ENCODE measurements around the gene ERMARD.

Gene ERMARD

DNA sequence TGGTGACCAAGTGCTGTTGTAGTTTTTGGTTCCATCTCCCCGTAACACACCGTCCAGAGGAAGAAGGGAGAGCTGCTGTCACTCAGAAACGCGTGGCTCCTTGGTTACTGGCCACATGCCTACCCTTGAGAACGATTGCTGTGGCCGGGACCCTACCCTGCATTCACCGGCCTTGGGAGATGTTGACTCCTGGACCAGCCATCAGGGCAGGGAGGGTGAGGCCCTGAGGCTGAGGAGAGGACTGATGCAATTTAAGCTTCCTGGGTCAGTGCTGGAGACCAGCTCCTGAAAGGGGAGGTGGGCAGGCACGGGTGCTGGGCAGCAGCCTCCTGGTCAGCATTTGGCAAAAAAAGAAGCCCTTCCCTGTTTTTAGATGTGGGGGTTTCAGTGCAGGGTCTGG is 31.5 kb downstream of the ERMARD start:
- no peaks in the 10 kb centered on the region for H3K27me3 ChIP-seq (ENCODE audit: control insufficient read depth in 1 of 2, insufficient read depth in 2 of 2, low read length in 2 of 2)
- H3K4me3 ChIP-seq (ENCODE audit: low read depth in 1 of 2, low read length in 2 of 2): no peak overlapping the region
- no peak overlapping the region for H3K9ac ChIP-seq (ENCODE audit: low read depth in 1 of 2, low read length in 2 of 2)
- H3K36me3 ChIP-seq (ENCODE audit: control insufficient read depth in 1 of 2, insufficient read depth in 2 of 2, low read length in 2 of 2): peaks cover 6 to 19% of the 10 kb centered on the region in 2 donors
- no peaks in the 10 kb centered on the region for H3K9me3 ChIP-seq (ENCODE audit: control insufficient read depth in 1 of 2, low read length in 2 of 2)
- no peak overlapping the region for H3K27ac ChIP-seq (ENCODE audit: low read depth, low read length)
- H3K4me1 ChIP-seq (ENCODE audit: control insufficient read depth in 1 of 2, insufficient read depth in 2 of 2, low read length in 2 of 2): no peaks in the 10 kb centered on the region

- no peaks in the 10 kb centered on the region for H3K9me3 ChIP-seq (ENCODE audit: control insufficient read depth in 1 of 2, low read length in 2 of 2)
- peaks cover 6 to 19% of the 10 kb centered on the region in 2 donors for H3K36me3 ChIP-seq (ENCODE audit: control insufficient read depth in 1 of 2, insufficient read depth in 2 of 2, low read length in 2 of 2)
- no peak overlapping the region for H3K9ac ChIP-seq (ENCODE audit: low read depth in 1 of 2, low read length in 2 of 2)
- H3K4me3 ChIP-seq (ENCODE audit: low read depth in 1 of 2, low read length in 2 of 2): no peak overlapping the region
- no peaks in the 10 kb centered on the region for H3K4me1 ChIP-seq (ENCODE audit: control insufficient read depth in 1 of 2, insufficient read depth in 2 of 2, low read length in 2 of 2)
- H3K27me3 ChIP-seq (ENCODE audit: control insufficient read depth in 1 of 2, insufficient read depth in 2 of 2, low read length in 2 of 2): no peaks in the 10 kb centered on the region
- no peak overlapping the region for H3K27ac ChIP-seq (ENCODE audit: low read depth, low read length)
These were observed 32.0 kb downstream of the ERMARD start for GRCh38 chr6:169783401-169783800.

GRCh38 chr6:169783971-169784820 is 32.8 kb downstream of the ERMARD start:
- no peaks in the 10 kb centered on the region for H3K9me3 ChIP-seq (ENCODE audit: control insufficient read depth in 1 of 2, low read length in 2 of 2)
- H3K36me3 ChIP-seq (ENCODE audit: control insufficient read depth in 1 of 2, insufficient read depth in 2 of 2, low read length in 2 of 2): peaks cover 6 to 12% of the 10 kb centered on the region in 2 donors

DNA sequence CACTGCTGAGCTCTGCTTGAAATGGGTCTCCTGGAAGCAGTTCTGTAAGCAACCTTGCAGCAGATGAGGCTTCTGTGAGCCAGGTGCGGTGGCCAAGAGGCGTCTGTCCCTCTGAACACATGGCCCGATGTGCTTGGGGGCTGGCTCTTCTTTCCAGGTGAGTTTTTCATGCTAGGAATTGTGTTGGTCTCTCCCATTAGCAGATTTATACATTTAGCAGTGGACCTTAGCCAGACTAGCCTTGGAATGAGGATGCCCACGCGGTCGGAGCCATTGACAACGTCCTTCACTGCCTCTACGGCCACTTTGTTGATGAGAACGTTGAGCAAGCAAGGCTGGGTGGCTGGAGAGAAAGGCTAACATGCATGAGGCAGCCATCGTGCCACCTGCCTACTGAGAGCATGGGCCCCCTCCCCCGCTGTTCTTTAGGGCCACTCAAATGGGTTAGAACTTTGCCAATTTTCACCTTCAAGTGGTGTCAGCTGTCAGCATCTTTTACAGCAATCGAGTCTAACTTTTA is 33.5 kb downstream of the ERMARD start:
- Histone ChIP-seq H3K36me3 (ENCODE audit: control insufficient read depth in 1 of 2, insufficient read depth in 2 of 2, low read length in 2 of 2) (peaks cover 4 to 5% of the 10 kb centered on the region in 2 donors), H3K4me3 (ENCODE audit: low read depth in 1 of 2, low read length in 2 of 2) (no peak overlapping the region), H3K9me3 (ENCODE audit: control insufficient read depth in 1 of 2, low read length in 2 of 2) (no peaks in the 10 kb centered on the region), H3K27me3 (ENCODE audit: control insufficient read depth in 1 of 2, insufficient read depth in 2 of 2, low read length in 2 of 2) (no peaks in the 10 kb centered on the region), H3K27ac (ENCODE audit: low read depth, low read length) (no peak overlapping the region), H3K4me1 (ENCODE audit: control insufficient read depth in 1 of 2, insufficient read depth in 2 of 2, low read length in 2 of 2) (peaks cover 10% of the 10 kb centered on the region in 2 donors), H3K9ac (ENCODE audit: low read depth in 1 of 2, low read length in 2 of 2) (no peak overlapping the region)

More at GRCh38 chr6:169783971-169784820, 32.8 kb downstream of the ERMARD start:
- Histone ChIP-seq H3K4me3 (ENCODE audit: low read depth in 1 of 2, low read length in 2 of 2) (no peak overlapping the region), H3K27me3 (ENCODE audit: control insufficient read depth in 1 of 2, insufficient read depth in 2 of 2, low read length in 2 of 2) (no peaks in the 10 kb centered on the region), H3K9ac (ENCODE audit: low read depth in 1 of 2, low read length in 2 of 2) (no peak overlapping the region), H3K27ac (ENCODE audit: low read depth, low read length) (no peak overlapping the region), H3K4me1 (ENCODE audit: control insufficient read depth in 1 of 2, insufficient read depth in 2 of 2, low read length in 2 of 2) (peaks cover 3 to 4% of the 10 kb centered on the region in 2 donors)

- no peaks in the 10 kb centered on the region for H3K9me3 ChIP-seq (ENCODE audit: control insufficient read depth in 1 of 2, low read length in 2 of 2)
- peaks cover 3% of the 10 kb centered on the region in 2 donors for H3K36me3 ChIP-seq (ENCODE audit: control insufficient read depth in 1 of 2, insufficient read depth in 2 of 2, low read length in 2 of 2)
- H3K4me1 ChIP-seq (ENCODE audit: control insufficient read depth in 1 of 2, insufficient read depth in 2 of 2, low read length in 2 of 2): peaks cover 10 to 12% of the 10 kb centered on the region in 2 donors
- no peaks in the 10 kb centered on the region for H3K27me3 ChIP-seq (ENCODE audit: control insufficient read depth in 1 of 2, insufficient read depth in 2 of 2, low read length in 2 of 2)
- no peak overlapping the region for H3K9ac ChIP-seq (ENCODE audit: low read depth in 1 of 2, low read length in 2 of 2)
- no peak overlapping the region for H3K27ac ChIP-seq (ENCODE audit: low read depth, low read length)
- H3K4me3 ChIP-seq (ENCODE audit: low read depth in 1 of 2, low read length in 2 of 2): no peak overlapping the region
These were observed 34.1 kb downstream of the ERMARD start for GRCh38 chr6:169785566-169785965.

GRCh38 chr6:169786349-169786748 is 34.9 kb downstream of the ERMARD start:
- Histone ChIP-seq H3K4me1 (ENCODE audit: control insufficient read depth in 1 of 2, insufficient read depth in 2 of 2, low read length in 2 of 2) (peaks cover 12 to 18% of the 10 kb centered on the region in 2 donors), H3K9ac (ENCODE audit: low read depth in 1 of 2, low read length in 2 of 2) (no peak overlapping the region), H3K27ac (ENCODE audit: low read depth, low read length) (no peak overlapping the region), H3K36me3 (ENCODE audit: control insufficient read depth in 1 of 2, insufficient read depth in 2 of 2, low read length in 2 of 2) (peaks cover 3% of the 10 kb centered on the region in 2 donors), H3K9me3 (ENCODE audit: control insufficient read depth in 1 of 2, low read length in 2 of 2) (no peaks in the 10 kb centered on the region), H3K27me3 (ENCODE audit: control insufficient read depth in 1 of 2, insufficient read depth in 2 of 2, low read length in 2 of 2) (no peaks in the 10 kb centered on the region), H3K4me3 (ENCODE audit: low read depth in 1 of 2, low read length in 2 of 2) (no peak overlapping the region)

- Histone ChIP-seq H3K27ac (ENCODE audit: low read depth, low read length) (no peak overlapping the region), H3K36me3 (ENCODE audit: control insufficient read depth in 1 of 2, insufficient read depth in 2 of 2, low read length in 2 of 2) (peaks cover 0 to 3% of the 10 kb centered on the region in 2 donors), H3K4me3 (ENCODE audit: low read depth in 1 of 2, low read length in 2 of 2) (no peak overlapping the region), H3K4me1 (ENCODE audit: control insufficient read depth in 1 of 2, insufficient read depth in 2 of 2, low read length in 2 of 2) (peaks cover 16 to 22% of the 10 kb centered on the region in 2 donors), H3K9me3 (ENCODE audit: control insufficient read depth in 1 of 2, low read length in 2 of 2) (no peaks in the 10 kb centered on the region), H3K9ac (ENCODE audit: low read depth in 1 of 2, low read length in 2 of 2) (no peak overlapping the region), H3K27me3 (ENCODE audit: control insufficient read depth in 1 of 2, insufficient read depth in 2 of 2, low read length in 2 of 2) (no peaks in the 10 kb centered on the region)
These were observed 36.4 kb downstream of the ERMARD start for GRCh38 chr6:169787797-169788196.

DNA sequence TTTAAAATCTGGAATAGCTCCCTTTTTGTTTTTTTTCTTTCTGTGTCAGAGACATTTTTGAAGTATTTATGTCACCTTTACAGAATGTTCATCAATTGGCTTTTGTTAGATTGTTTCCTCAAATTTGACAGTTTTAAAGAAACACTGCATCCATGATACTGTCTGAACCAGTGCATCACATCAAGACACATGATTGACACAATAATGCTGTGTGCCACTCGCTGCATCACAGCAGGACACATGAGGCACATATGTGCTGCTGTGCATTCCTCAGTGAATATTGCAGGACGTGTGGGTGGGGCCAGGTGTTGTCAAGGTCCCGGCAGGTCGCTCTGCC is 37.4 kb downstream of the ERMARD start:
- Histone ChIP-seq H3K36me3 (ENCODE audit: control insufficient read depth in 1 of 2, insufficient read depth in 2 of 2, low read length in 2 of 2) (no peaks in the 10 kb centered on the region), H3K9ac (ENCODE audit: low read depth in 1 of 2, low read length in 2 of 2) (no peak overlapping the region)

DNA sequence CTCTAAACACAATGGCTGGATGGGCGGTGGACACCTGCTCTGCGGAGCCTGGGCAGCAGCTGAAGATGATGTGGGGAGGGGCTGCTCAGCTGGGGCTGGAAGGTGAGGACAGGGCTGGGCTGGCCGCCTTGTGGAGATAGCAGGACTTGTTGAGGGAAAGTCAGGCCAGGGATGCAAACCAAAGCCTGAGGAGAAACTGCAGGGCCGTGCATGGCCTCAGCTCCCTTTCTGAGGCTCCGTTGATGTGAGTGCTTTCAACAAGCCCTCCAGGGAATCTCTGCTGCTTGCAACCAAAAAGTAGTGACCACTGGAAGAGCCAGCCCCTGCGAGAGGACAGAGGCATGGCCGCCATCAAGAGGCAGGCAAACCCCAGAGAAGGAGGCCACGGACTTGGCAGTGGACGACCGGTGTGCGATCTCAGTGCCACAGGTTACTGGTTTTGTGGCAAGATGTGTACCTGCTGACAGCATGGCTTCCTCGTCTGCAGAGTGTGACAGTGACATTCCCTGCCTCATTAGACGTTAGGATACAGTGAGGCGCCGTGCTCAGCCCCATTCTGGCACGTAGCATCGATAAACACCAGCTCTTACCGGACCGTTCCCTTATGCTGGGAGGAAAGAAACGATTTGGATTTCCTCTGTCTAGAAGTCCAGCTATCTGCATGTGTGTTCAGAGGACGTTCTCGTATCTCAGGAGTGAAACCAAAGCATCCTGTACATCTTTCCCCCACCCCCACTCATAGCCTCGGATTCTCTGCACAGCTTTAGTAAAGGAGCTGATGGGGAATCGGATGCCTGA is 37.9 kb downstream of the ERMARD start:
- H3K36me3 ChIP-seq (ENCODE audit: control insufficient read depth in 1 of 2, insufficient read depth in 2 of 2, low read length in 2 of 2): no peaks in the 10 kb centered on the region
- peaks cover 28 to 29% of the 10 kb centered on the region in 2 donors for H3K4me1 ChIP-seq (ENCODE audit: control insufficient read depth in 1 of 2, insufficient read depth in 2 of 2, low read length in 2 of 2)
- no peaks in the 10 kb centered on the region for H3K9me3 ChIP-seq (ENCODE audit: control insufficient read depth in 1 of 2, low read length in 2 of 2)
- H3K9ac ChIP-seq (ENCODE audit: low read depth in 1 of 2, low read length in 2 of 2): peak overlapping the region; percentile 64 to 79
- H3K4me3 ChIP-seq (ENCODE audit: low read depth in 1 of 2, low read length in 2 of 2): peak overlapping the region; percentile 85
- no peak overlapping the region for H3K27ac ChIP-seq (ENCODE audit: low read depth, low read length)
- no peaks in the 10 kb centered on the region for H3K27me3 ChIP-seq (ENCODE audit: control insufficient read depth in 1 of 2, insufficient read depth in 2 of 2, low read length in 2 of 2)

More for the DNA sequence above, 37.4 kb downstream of the ERMARD start:
- Histone ChIP-seq H3K4me1 (ENCODE audit: control insufficient read depth in 1 of 2, insufficient read depth in 2 of 2, low read length in 2 of 2) (peaks cover 24 to 27% of the 10 kb centered on the region in 2 donors), H3K9me3 (ENCODE audit: control insufficient read depth in 1 of 2, low read length in 2 of 2) (no peaks in the 10 kb centered on the region), H3K27ac (ENCODE audit: low read depth, low read length) (no peak overlapping the region), H3K27me3 (ENCODE audit: control insufficient read depth in 1 of 2, insufficient read depth in 2 of 2, low read length in 2 of 2) (no peaks in the 10 kb centered on the region), H3K4me3 (ENCODE audit: low read depth in 1 of 2, low read length in 2 of 2) (no peak overlapping the region)
